Fibroblast of lung (primary cell): ENCODE data around the gene SPATA21. TPM values are rescaled to one million over a fixed set of nuclear protein-coding genes. Genes with fewer than 3 reads are reported as not detected.
A peak's percentile ranks its signal among the peaks of the same experiment; 100 is the strongest.
"Not testable (repeated sequence)": the region's sequence is repeated elsewhere in the genome, so short reads cannot be mapped to it uniquely, and the experiment has no call there.

Experiments
- DNase-seq, 2 donors: peaks; one replicate each; pipeline versions ENCODE4 v3.0.0 to v3.0.0-alpha.2; 2010; ENCODE audit warnings: low read depth in 2 of 2
- H2AFZ ChIP-seq: 2 replicates; pipeline ENCODE4 v1.5.1; 2012; ENCODE audit warnings: low read length, control low read depth, inconsistent platforms
- H3K27ac ChIP-seq: 2 replicates; pipeline ENCODE4 v1.5.1; 2011; ENCODE audit warnings: low read length, control low read depth; ENCODE audit not compliant: insufficient read depth
- H3K27me3 ChIP-seq: 2 replicates; pipeline ENCODE4 v1.5.1; 2011; ENCODE audit warnings: mild to moderate bottlenecking, low read length; ENCODE audit not compliant: control insufficient read depth, insufficient read depth
- H3K36me3 ChIP-seq: 2 replicates; pipeline ENCODE4 v1.5.1; 2011; ENCODE audit warnings: low read length; ENCODE audit not compliant: control insufficient read depth, insufficient read depth
- H3K4me1 ChIP-seq: 2 replicates; pipeline ENCODE4 v1.5.1; 2011; ENCODE audit warnings: low read length; ENCODE audit not compliant: control insufficient read depth, insufficient read depth; ENCODE audit errors: extremely low read depth
- H3K4me2 ChIP-seq: 2 replicates; pipeline ENCODE4 v1.5.1; 2011; ENCODE audit warnings: low read length, control low read depth; ENCODE audit not compliant: insufficient read depth; ENCODE audit errors: extremely low read depth
- H3K4me3 ChIP-seq, 4 experiments: fragments of 200-600 bp in 1 of 4; sonication (generic) in 1 of 4; replicated peaks in 1 of 4; 2 replicates each; pipeline ENCODE4 v1.5.1; 2011 to 2016; ENCODE audit warnings: low read length in 4 of 4, low read depth in 3 of 4, mild to moderate bottlenecking in 3 of 4, control low read depth in 2 of 4, inconsistent platforms in 1 of 4, mixed read lengths in 1 of 4; ENCODE audit not compliant: insufficient read depth in 1 of 4; ENCODE audit errors: control extremely low read depth in 1 of 4
- H3K79me2 ChIP-seq: 2 replicates; pipeline ENCODE4 v1.5.1; 2012; ENCODE audit warnings: mild to moderate bottlenecking, low read length, inconsistent platforms; ENCODE audit not compliant: control insufficient read depth, insufficient read depth
- H3K9ac ChIP-seq: 2 replicates; pipeline ENCODE4 v1.5.1; 2011; ENCODE audit warnings: mild to moderate bottlenecking, low read length, control low read depth; ENCODE audit not compliant: insufficient read depth
- H3K9me3 ChIP-seq: 2 replicates; pipeline ENCODE4 v1.5.1; 2012; ENCODE audit warnings: low read depth, low read length; ENCODE audit not compliant: control insufficient read depth, insufficient read depth
- H4K20me1 ChIP-seq: 2 replicates; pipeline ENCODE4 v1.5.1; 2011; ENCODE audit warnings: low read length; ENCODE audit not compliant: control insufficient read depth, insufficient read depth; ENCODE audit errors: extremely low read depth
- EZH2 ChIP-seq: IDR thresholded peaks from 2 replicates; pipeline ENCODE4 v1.5.1; 2012; ENCODE audit warnings: low read length, control low read depth, mild to moderate bottlenecking; ENCODE audit errors: missing control alignments
- polyA plus RNA-seq, 2 donors: library from polyadenylated mRNA; depleted of rRNA in 1 of 2; stranded (reverse) in 1 of 2; unstranded in 1 of 2; fragments of >200 nt; gene quantifications; 2 replicates each; pipeline ENCODE4 v1.2.1, GENCODE V29; 2011 to 2012; ENCODE audit warnings: missing spikeins in 1 of 2
- total RNA-seq: library from RNA; depleted of rRNA; stranded (reverse); fragments of >200 nt; gene quantifications from 2 replicates; pipeline ENCODE4 v1.2.1, GENCODE V29; 2014
- TF ChIP-seq, protein P1 (sequence below), 2 donors: IDR thresholded peaks in 1 of 2; conservative IDR thresholded peaks in 1 of 2; 1 replicate in 1 of 2; 2 replicates in 1 of 2; pipeline ENCODE4 v1.5.1; 2011 to 2012; ENCODE audit warnings: low read length in 2 of 2, control low read depth in 1 of 2, inconsistent platforms in 1 of 2, low read depth in 1 of 2, mild to moderate bottlenecking in 1 of 2

Gene SPATA21
- total and polyA plus RNA-seq, 2 donors (not counting 1 experiment from before 2014, with no cell fraction given), result not detected

GRCh38 chr1:16366722-16367257, 70.4 kb downstream of the SPATA21 start, which contains the start of gene SZRD1:
TSS of gene SZRD1 (plus strand) at chr1:16367242. CDS start at chr1:16367258, 16 bp downstream.
- Histone ChIP-seq H3K36me3 (peaks cover 1% of the 10 kb centered on the region), H3K79me2 (peaks cover 41% of the 10 kb centered on the region), H3K27ac (peak within 1 kb of the TSS; percentile 99), H3K4me2 (peak within 1 kb of the TSS; percentile 97), H3K27me3 (no peaks in the 10 kb centered on the region), H3K9me3 (no peaks in the 10 kb centered on the region), H2AFZ (peak within 1 kb of the TSS; percentile 82), H3K4me3 (peak within 1 kb of the TSS; percentile 86 to 98 (median 92)), H4K20me1 (no peaks in the 10 kb centered on the region), H3K4me1 (peaks cover 9% of the 10 kb centered on the region), H3K9ac (peak within 1 kb of the TSS; percentile 98)
- TF ChIP-seq, protein P1, sequence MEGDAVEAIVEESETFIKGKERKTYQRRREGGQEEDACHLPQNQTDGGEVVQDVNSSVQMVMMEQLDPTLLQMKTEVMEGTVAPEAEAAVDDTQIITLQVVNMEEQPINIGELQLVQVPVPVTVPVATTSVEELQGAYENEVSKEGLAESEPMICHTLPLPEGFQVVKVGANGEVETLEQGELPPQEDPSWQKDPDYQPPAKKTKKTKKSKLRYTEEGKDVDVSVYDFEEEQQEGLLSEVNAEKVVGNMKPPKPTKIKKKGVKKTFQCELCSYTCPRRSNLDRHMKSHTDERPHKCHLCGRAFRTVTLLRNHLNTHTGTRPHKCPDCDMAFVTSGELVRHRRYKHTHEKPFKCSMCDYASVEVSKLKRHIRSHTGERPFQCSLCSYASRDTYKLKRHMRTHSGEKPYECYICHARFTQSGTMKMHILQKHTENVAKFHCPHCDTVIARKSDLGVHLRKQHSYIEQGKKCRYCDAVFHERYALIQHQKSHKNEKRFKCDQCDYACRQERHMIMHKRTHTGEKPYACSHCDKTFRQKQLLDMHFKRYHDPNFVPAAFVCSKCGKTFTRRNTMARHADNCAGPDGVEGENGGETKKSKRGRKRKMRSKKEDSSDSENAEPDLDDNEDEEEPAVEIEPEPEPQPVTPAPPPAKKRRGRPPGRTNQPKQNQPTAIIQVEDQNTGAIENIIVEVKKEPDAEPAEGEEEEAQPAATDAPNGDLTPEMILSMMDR (conservative IDR thresholded peaks at IDR 0.05 in 1 of 2, IDR thresholded peaks at IDR 0.05 in 1 of 2; ENCODE audit: low read depth in 1 of 2, low read length in 2 of 2), result no peak
- TF ChIP-seq EZH2, result no peak
- peak; percentile 99 to 100 for DNase-seq

DNA sequence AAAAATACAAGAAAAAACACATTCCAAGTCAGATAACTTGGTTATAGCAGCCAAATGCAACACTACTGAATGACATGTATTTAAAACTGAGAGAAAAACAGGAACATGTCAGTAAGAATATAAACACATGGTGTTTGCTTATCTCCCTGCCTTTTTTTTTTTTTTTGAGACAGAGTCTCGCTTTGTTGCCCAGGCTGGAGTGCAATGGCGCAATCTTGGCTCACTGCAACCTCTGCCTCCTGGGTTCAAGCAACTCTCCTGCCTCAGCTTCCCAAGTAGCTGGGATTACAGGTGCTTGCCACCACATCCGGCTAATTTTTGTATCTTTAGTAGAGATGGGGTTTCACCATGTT, 72.1 kb downstream of the SPATA21 start:
- not testable (repeated sequence) for H3K4me1 ChIP-seq, H4K20me1 ChIP-seq, H3K9me3 ChIP-seq, H3K9ac ChIP-seq, H3K27ac ChIP-seq, H3K4me2 ChIP-seq, H3K36me3 ChIP-seq, H3K27me3 ChIP-seq, H2AFZ ChIP-seq, H3K4me3 ChIP-seq
- peaks cover 27% of the 10 kb centered on the region for H3K79me2 ChIP-seq
- DNase-seq, result peak; percentile 59 to 71

GRCh38 chr1:16356867-16357266, 80.4 kb downstream of the SPATA21 start:
- no peaks in the 10 kb centered on the region for H3K36me3 ChIP-seq
- no peak overlapping the region for H2AFZ ChIP-seq

More at GRCh38 chr1:16356867-16357266, 80.4 kb downstream of the SPATA21 start:
- no peak overlapping the region for H3K4me3 ChIP-seq
- no peak for DNase-seq
- H3K79me2 ChIP-seq, result peaks cover 3% of the 10 kb centered on the region
- no peaks in the 10 kb centered on the region for H3K9me3 ChIP-seq
- H3K27ac ChIP-seq, result no peak overlapping the region
- no peaks in the 10 kb centered on the region for H4K20me1 ChIP-seq
- no peaks in the 10 kb centered on the region for H3K27me3 ChIP-seq
- no peak overlapping the region for H3K4me2 ChIP-seq
- no peak for TF ChIP-seq EZH2
- TF ChIP-seq, protein P1 (conservative IDR thresholded peaks at IDR 0.05 in 1 of 2, IDR thresholded peaks at IDR 0.05 in 1 of 2; ENCODE audit: low read depth in 1 of 2, low read length in 2 of 2), result no peak
- H3K4me1 ChIP-seq, result no peaks in the 10 kb centered on the region
- H3K9ac ChIP-seq, result no peak overlapping the region
